MM.1S (cell line): Measurements from ENCODE around the gene PYGO1.
"Not testable (repeated sequence)": the region's sequence is repeated elsewhere in the genome, so short reads cannot be mapped to it uniquely, and the experiment has no call there.

Experiments
- DNase-seq: peaks from one replicate; pipeline ENCODE4 v3.0.0-alpha.2; 2015
- H2AFZ ChIP-seq: fragments of 300-600 bp; sonication (generic); 2 replicates; pipeline ENCODE4 v1.6.0; 2016; ENCODE audit warnings: antibody characterized with exemption, low read length
- H3F3A ChIP-seq: fragments of 300-600 bp; sonication (generic); 2 replicates; pipeline ENCODE4 v1.6.1; 2016; ENCODE audit warnings: mild to moderate bottlenecking, antibody characterized with exemption, low read length, moderate library complexity, mixed read lengths; ENCODE audit not compliant: insufficient read depth
- H3K27ac ChIP-seq: fragments of 300-600 bp; sonication (generic); 2 replicates; pipeline ENCODE4 v1.5.1; 2016; ENCODE audit warnings: mild to moderate bottlenecking, low read length
- H3K27me3 ChIP-seq: fragments of 300-600 bp; sonication (generic); replicated peaks from 2 replicates; pipeline ENCODE4 v1.6.0; 2016; ENCODE audit warnings: low read length; ENCODE audit not compliant: insufficient read depth
- H3K36me3 ChIP-seq: fragments of 300-600 bp; sonication (generic); replicated peaks from 2 replicates; pipeline ENCODE4 v1.6.1; 2016; ENCODE audit warnings: mild to moderate bottlenecking, low read length, mixed read lengths; ENCODE audit not compliant: insufficient read depth
- H3K4me1 ChIP-seq: fragments of 300-600 bp; sonication (generic); 2 replicates; pipeline ENCODE4 v1.6.1; 2016; ENCODE audit warnings: low read length, mixed read lengths
- H3K4me2 ChIP-seq: fragments of 300-600 bp; sonication (generic); 2 replicates; pipeline ENCODE4 v1.6.0; 2016; ENCODE audit warnings: low read depth, low read length
- H3K4me3 ChIP-seq: fragments of 300-600 bp; sonication (generic); 2 replicates; pipeline ENCODE4 v1.5.1; 2016; ENCODE audit warnings: low read length, mixed read lengths
- H3K79me2 ChIP-seq: fragments of 300-600 bp; sonication (generic); 2 replicates; pipeline ENCODE4 v1.6.1; 2016; ENCODE audit warnings: mixed run types, low read length, mixed read lengths
- H3K9ac ChIP-seq: fragments of 300-600 bp; sonication (generic); 2 replicates; pipeline ENCODE4 v1.6.1; 2016; ENCODE audit warnings: low read length, mixed read lengths
- H3K9me2 ChIP-seq: fragments of 300-600 bp; sonication (generic); replicated peaks from 2 replicates; pipeline ENCODE4 v1.6.1; 2016; ENCODE audit warnings: mild to moderate bottlenecking, low read length, mixed read lengths; ENCODE audit not compliant: insufficient read depth
- H3K9me3 ChIP-seq: fragments of 300-600 bp; sonication (generic); replicated peaks from 2 replicates; pipeline ENCODE4 v1.6.1; 2016; ENCODE audit warnings: mild to moderate bottlenecking, low read length, mixed read lengths; ENCODE audit not compliant: insufficient read depth
- H4K20me1 ChIP-seq: fragments of 300-600 bp; sonication (generic); 2 replicates; pipeline ENCODE4 v1.6.1; 2016; ENCODE audit warnings: mild to moderate bottlenecking, low read length, moderate library complexity, mixed read lengths; ENCODE audit not compliant: insufficient read depth
- CTCF ChIP-seq: fragments of 300-600 bp; sonication (generic); IDR thresholded peaks from 2 replicates; pipeline ENCODE4 v1.5.1; 2016; ENCODE audit warnings: antibody characterized with exemption, low read length, mixed read lengths
- EZH2 ChIP-seq: fragments of 300-600 bp; sonication (generic); optimal IDR thresholded peaks from 2 replicates; pipeline ENCODE3; 2017; ENCODE audit warnings: low read depth, mild to moderate bottlenecking, antibody characterized with exemption, low read length, mixed read lengths
- EZH2phosphoT487 ChIP-seq: fragments of 300-600 bp; sonication (generic); IDR thresholded peaks from 2 replicates; pipeline ENCODE4 v1.6.1; 2018; ENCODE audit warnings: antibody characterized with exemption, low read length

PYGO1 gene

GRCh38 chr15:55599439-55599838 lies 11.3 kb upstream of the PYGO1 start:
- no peaks in the 10 kb centered on the region for H3K36me3 ChIP-seq
- TF ChIP-seq EZH2phosphoT487, result no peak
- no peak for TF ChIP-seq CTCF
- no peak for TF ChIP-seq EZH2

GRCh38 chr15:55593019-55593418 lies 4.9 kb upstream of the PYGO1 start:
- H4K20me1 ChIP-seq, H2AFZ ChIP-seq, H3K79me2 ChIP-seq, H3K9me2 ChIP-seq, H3K9ac ChIP-seq, H3K4me1 ChIP-seq, H3K36me3 ChIP-seq, DNase-seq, H3K27me3 ChIP-seq, H3F3A ChIP-seq, H3K9me3 ChIP-seq, H3K27ac ChIP-seq, H3K4me2 ChIP-seq, H3K4me3 ChIP-seq: not testable (repeated sequence)

More at GRCh38 chr15:55599439-55599838, 11.3 kb upstream of the PYGO1 start:
- no peaks in the 10 kb centered on the region for H4K20me1 ChIP-seq
- H3K9ac ChIP-seq, result no peak overlapping the region
- H3K4me3 ChIP-seq, result no peak overlapping the region
- H3K79me2 ChIP-seq, result no peaks in the 10 kb centered on the region
- no peak overlapping the region for H2AFZ ChIP-seq
- DNase-seq, result no peak
- H3F3A ChIP-seq, result no peaks in the 10 kb centered on the region
- H3K9me2 ChIP-seq, result no peaks in the 10 kb centered on the region
- H3K27me3 ChIP-seq, result no peaks in the 10 kb centered on the region
- H3K27ac ChIP-seq, result no peak overlapping the region
- H3K9me3 ChIP-seq, result no peaks in the 10 kb centered on the region
- H3K4me1 ChIP-seq, result no peaks in the 10 kb centered on the region
- H3K4me2 ChIP-seq, result no peak overlapping the region

GRCh38 chr15:55590788-55591187 lies 2.6 kb upstream of the PYGO1 start:
- Histone ChIP-seq H3K4me3 (no peak overlapping the region), H3K36me3 (no peaks in the 10 kb centered on the region), H2AFZ (no peak overlapping the region), H3K9me3 (no peaks in the 10 kb centered on the region), H3K4me1 (no peaks in the 10 kb centered on the region), H3K27me3 (no peaks in the 10 kb centered on the region), H3K27ac (no peak overlapping the region), H3K9me2 (no peaks in the 10 kb centered on the region), H3K9ac (no peak overlapping the region), H4K20me1 (no peaks in the 10 kb centered on the region), H3F3A (no peaks in the 10 kb centered on the region), H3K4me2 (no peak overlapping the region), H3K79me2 (no peaks in the 10 kb centered on the region)
- no peak for TF ChIP-seq EZH2phosphoT487
- TF ChIP-seq EZH2, result no peak
- TF ChIP-seq CTCF, result no peak
- DNase-seq, result peak; percentile 8

- TF ChIP-seq EZH2, result no peak
- TF ChIP-seq EZH2phosphoT487, result no peak
- TF ChIP-seq CTCF, result no peak
- no peak overlapping the region for H3K4me3 ChIP-seq
Observed at GRCh38 chr15:55589287-55589686, 1.1 kb upstream of the PYGO1 start.

More at GRCh38 chr15:55589287-55589686, 1.1 kb upstream of the PYGO1 start:
- Histone ChIP-seq H3K9ac (no peak overlapping the region), H2AFZ (no peak overlapping the region), H3K79me2 (no peaks in the 10 kb centered on the region), H4K20me1 (no peaks in the 10 kb centered on the region), H3K9me3 (no peaks in the 10 kb centered on the region), H3K36me3 (no peaks in the 10 kb centered on the region), H3K27ac (no peak overlapping the region), H3K4me1 (no peaks in the 10 kb centered on the region), H3K9me2 (no peaks in the 10 kb centered on the region), H3K4me2 (no peak overlapping the region), H3F3A (no peaks in the 10 kb centered on the region), H3K27me3 (no peaks in the 10 kb centered on the region)
- no peak for DNase-seq
